IMR-90 (cell line): ENCODE data around the gene CFAP45.

ENCODE experiments used
- RFX5 ChIP-seq: IDR thresholded peaks from 2 replicates; pipeline ENCODE4 v1.8.0; 2012; ENCODE audit warnings: low read depth, mild to moderate bottlenecking, low read length, moderate library complexity
- TF ChIP-seq, protein P1 (sequence below): conservative IDR thresholded peaks from 2 replicates; pipeline ENCODE4 v1.5.1; 2012; ENCODE audit warnings: mild to moderate bottlenecking, low read depth, low read length, improper control_type of control experiment

DNA sequence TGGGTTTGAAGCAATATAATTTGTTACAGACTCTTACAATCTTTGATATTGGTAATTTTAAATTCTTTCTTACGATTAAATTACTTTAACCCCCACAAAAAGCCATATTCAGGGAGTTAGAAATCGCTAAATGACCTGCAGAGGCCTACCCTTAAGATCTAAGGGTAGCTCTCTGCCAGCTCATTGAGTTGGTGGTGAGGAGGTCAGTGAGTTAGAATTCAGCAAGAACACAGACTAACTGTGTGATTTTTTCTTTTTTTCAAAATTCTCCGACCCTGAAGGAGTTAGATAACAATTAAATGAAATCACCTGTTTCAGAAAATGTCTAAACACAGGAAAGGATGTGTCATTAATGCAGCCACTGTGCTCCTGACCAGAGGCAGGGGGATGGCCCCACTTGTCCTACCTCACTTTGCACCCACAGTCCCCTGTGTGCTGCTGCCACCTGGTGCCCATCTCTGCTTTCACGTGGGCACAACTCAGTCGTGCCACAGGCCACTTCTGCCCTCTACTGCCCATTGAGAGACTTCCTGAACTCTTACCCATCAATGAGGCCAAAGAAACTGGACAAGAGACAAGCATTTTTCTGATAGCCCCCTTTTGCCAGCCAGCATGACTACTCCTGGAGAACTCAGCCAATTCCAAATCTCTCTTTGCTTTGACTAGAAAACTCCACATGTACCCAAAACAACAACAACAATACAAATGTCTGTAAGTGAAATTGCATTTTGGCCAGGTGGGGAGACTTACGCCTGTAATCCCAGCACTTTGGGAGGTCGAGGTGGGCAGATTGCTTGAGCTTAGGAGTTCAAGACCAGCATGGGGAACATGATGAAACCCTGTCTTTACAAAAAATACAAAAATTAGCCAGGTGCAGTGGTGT, 8.4 kb downstream of the CFAP45 start:
- TF ChIP-seq, protein P1, sequence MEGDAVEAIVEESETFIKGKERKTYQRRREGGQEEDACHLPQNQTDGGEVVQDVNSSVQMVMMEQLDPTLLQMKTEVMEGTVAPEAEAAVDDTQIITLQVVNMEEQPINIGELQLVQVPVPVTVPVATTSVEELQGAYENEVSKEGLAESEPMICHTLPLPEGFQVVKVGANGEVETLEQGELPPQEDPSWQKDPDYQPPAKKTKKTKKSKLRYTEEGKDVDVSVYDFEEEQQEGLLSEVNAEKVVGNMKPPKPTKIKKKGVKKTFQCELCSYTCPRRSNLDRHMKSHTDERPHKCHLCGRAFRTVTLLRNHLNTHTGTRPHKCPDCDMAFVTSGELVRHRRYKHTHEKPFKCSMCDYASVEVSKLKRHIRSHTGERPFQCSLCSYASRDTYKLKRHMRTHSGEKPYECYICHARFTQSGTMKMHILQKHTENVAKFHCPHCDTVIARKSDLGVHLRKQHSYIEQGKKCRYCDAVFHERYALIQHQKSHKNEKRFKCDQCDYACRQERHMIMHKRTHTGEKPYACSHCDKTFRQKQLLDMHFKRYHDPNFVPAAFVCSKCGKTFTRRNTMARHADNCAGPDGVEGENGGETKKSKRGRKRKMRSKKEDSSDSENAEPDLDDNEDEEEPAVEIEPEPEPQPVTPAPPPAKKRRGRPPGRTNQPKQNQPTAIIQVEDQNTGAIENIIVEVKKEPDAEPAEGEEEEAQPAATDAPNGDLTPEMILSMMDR, result peak; percentile 100; the same call in 1 of the 2 replicates
- TF ChIP-seq RFX5, result no peak
